ENCODE measurements around the gene BEND3.
"Not testable (repeated sequence)": the region's sequence is repeated elsewhere in the genome, so short reads cannot be mapped to it uniquely, and the experiment has no call there.

BEND3 gene

GRCh38 chr6:107114926-107115694, at the start of gene BEND3:
BEND3 (minus strand) TSS chr6:107115515; CDS start chr6:107099285, 16,230 bp downstream.
- DNase-seq (ENCODE audit: low read depth, low spot score): no peak

GRCh38 chr6:107164299-107164698, 49.0 kb upstream of the BEND3 start:
- not testable (repeated sequence) for DNase-seq (ENCODE audit: low read depth, low spot score)

- no peak for DNase-seq (ENCODE audit: low read depth, low spot score)
These were observed 46.2 kb upstream of the BEND3 start for GRCh38 chr6:107161521-107161920.

- DNase-seq (ENCODE audit: low read depth, low spot score): no peak
These were observed 41.3 kb upstream of the BEND3 start for GRCh38 chr6:107156617-107157016.

GRCh38 chr6:107154801-107155160, 39.5 kb upstream of the BEND3 start:
- no peak for DNase-seq (ENCODE audit: low read depth, low spot score)

GRCh38 chr6:107154131-107154800, 39.0 kb upstream of the BEND3 start:
- DNase-seq (ENCODE audit: low read depth, low spot score): no peak

- no peak for DNase-seq (ENCODE audit: low read depth, low spot score)
These were observed 37.5 kb upstream of the BEND3 start for GRCh38 chr6:107152638-107153430.

GRCh38 chr6:107144666-107145065, 29.4 kb upstream of the BEND3 start:
- no peak for DNase-seq (ENCODE audit: low read depth, low spot score)

GRCh38 chr6:107144014-107144413, 28.7 kb upstream of the BEND3 start:
- DNase-seq (ENCODE audit: low read depth, low spot score): no peak

GRCh38 chr6:107140581-107140980, 25.3 kb upstream of the BEND3 start:
- no peak for DNase-seq (ENCODE audit: low read depth, low spot score)

GRCh38 chr6:107136324-107136723, 21.0 kb upstream of the BEND3 start:
- not testable (repeated sequence) for DNase-seq (ENCODE audit: low read depth, low spot score)

- not testable (repeated sequence) for DNase-seq (ENCODE audit: low read depth, low spot score)
These were observed 19.8 kb upstream of the BEND3 start for GRCh38 chr6:107135048-107135680.

GRCh38 chr6:107132330-107132954, 17.1 kb upstream of the BEND3 start:
- DNase-seq (ENCODE audit: low read depth, low spot score): no peak

- DNase-seq (ENCODE audit: low read depth, low spot score): no peak
These were observed 14.1 kb upstream of the BEND3 start for GRCh38 chr6:107129370-107129925.

- DNase-seq (ENCODE audit: low read depth, low spot score): no peak
These were observed 13.3 kb upstream of the BEND3 start for GRCh38 chr6:107128577-107128976.

- DNase-seq (ENCODE audit: low read depth, low spot score): no peak
These were observed 12.9 kb upstream of the BEND3 start for GRCh38 chr6:107128175-107128574.

GRCh38 chr6:107125771-107126170, 10.5 kb upstream of the BEND3 start:
- DNase-seq (ENCODE audit: low read depth, low spot score): no peak

- no peak for DNase-seq (ENCODE audit: low read depth, low spot score)
These were observed 9.6 kb upstream of the BEND3 start for GRCh38 chr6:107124934-107125348.

- no peak for DNase-seq (ENCODE audit: low read depth, low spot score)
These were observed 8.2 kb upstream of the BEND3 start for GRCh38 chr6:107123501-107123900.

GRCh38 chr6:107122748-107123147, 7.4 kb upstream of the BEND3 start:
- no peak for DNase-seq (ENCODE audit: low read depth, low spot score)

- DNase-seq (ENCODE audit: low read depth, low spot score): no peak
These were observed 6.7 kb upstream of the BEND3 start for GRCh38 chr6:107121964-107122495.

All from activated CD4-positive, CD25-positive, alpha-beta regulatory T cell treated with anti-CD3 and anti-CD28 coated beads, Interleukin-2, amount 50 U/mL, for 16 hours (primary cell).